NCI-H1092 treated with DMSO at 0.1 percent for 48 hours (cell line): ENCODE measurements around the gene SEMA3B.
"Not testable (repeated sequence)": the region's sequence is repeated elsewhere in the genome, so short reads cannot be mapped to it uniquely, and the experiment has no call there.

Experiments
- DNase-seq: peaks from one replicate; lab custom pipeline; 2025; lab: John Stamatoyannopoulos, UW

The SEMA3B gene

GRCh38 chr3:50268703-50269451 is at the start of gene SEMA3B:
Gene SEMA3B, plus strand, starts transcription at chr3:50269147. Its CDS starts 94 bp downstream, at chr3:50269241.
- DNase-seq, result no peak

DNA sequence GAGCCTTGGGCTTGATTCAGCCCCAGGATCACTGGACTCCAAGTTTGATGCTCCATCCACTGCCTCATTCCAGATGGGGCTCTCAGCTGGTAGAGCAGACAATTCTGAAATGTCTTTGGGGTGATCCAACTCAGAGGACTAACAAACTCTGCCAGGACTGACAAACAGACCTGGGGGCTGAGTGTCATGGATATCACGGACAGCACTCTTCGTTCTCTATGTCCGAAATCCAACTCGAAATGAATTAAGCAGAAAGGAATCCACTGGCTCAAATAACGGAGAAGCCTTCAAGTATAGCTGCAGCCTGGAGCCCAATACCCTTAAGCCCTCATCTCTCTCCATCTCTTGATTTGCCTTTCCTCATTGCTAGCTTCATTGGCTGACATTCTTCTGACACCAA is 49.7 kb upstream of the SEMA3B start:
- no peak for DNase-seq

GRCh38 chr3:50220109-50220508 is 48.8 kb upstream of the SEMA3B start:
- DNase-seq, result no peak

DNA sequence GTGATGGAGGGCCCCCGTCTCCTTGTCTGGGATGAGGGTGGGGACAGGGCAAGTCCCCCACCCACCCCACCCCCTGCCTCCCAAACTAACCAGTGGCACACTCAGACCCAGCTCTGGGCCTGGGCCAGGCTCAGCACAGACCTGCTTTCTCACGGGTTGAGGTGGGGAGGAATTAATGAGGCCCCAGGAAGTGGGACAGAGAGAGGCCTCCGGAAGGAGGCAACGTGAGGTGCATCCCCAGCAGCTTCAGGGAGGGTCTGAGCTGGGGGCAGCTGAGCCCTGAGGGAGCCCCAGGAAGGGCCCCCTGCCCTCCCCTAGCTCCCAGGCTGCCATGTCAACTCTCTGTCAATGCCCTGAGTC is 47.9 kb upstream of the SEMA3B start:
- no peak for DNase-seq

- DNase-seq, result no peak
Observed at GRCh38 chr3:50221411-50222168, 47.4 kb upstream of the SEMA3B start.

DNA sequence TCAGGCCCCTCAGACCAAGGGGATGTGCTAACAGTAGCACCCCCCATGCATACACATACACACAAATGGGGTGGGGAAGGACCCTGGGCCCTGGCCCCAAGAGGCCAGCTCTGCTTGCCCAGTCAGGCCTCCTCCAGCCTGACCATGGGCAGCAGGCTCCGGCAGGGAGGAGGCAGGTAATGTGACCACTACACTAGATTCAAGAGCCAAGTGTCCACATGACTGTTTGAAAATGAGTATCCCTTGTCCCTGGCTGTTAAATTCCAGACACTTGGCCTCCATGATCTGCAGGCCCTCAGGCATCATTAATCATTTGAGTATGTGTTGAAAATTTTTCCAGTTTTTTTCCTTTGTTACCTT is 46.8 kb upstream of the SEMA3B start:
- DNase-seq, result no peak

GRCh38 chr3:50224639-50225038 is 44.3 kb upstream of the SEMA3B start:
- DNase-seq, result peak; percentile 1

GRCh38 chr3:50226888-50227389 is 42.0 kb upstream of the SEMA3B start:
- peak; percentile 30 for DNase-seq

GRCh38 chr3:50227390-50228183 is 41.4 kb upstream of the SEMA3B start:
- peak; percentile 74 for DNase-seq

GRCh38 chr3:50228184-50228763 is 40.7 kb upstream of the SEMA3B start:
- DNase-seq, result not testable (repeated sequence)

- no peak for DNase-seq
Observed at GRCh38 chr3:50229490-50229889, 39.5 kb upstream of the SEMA3B start.

GRCh38 chr3:50230104-50230793 is 38.7 kb upstream of the SEMA3B start:
- no peak for DNase-seq

GRCh38 chr3:50230794-50231125 is 38.2 kb upstream of the SEMA3B start:
- no peak for DNase-seq

DNA sequence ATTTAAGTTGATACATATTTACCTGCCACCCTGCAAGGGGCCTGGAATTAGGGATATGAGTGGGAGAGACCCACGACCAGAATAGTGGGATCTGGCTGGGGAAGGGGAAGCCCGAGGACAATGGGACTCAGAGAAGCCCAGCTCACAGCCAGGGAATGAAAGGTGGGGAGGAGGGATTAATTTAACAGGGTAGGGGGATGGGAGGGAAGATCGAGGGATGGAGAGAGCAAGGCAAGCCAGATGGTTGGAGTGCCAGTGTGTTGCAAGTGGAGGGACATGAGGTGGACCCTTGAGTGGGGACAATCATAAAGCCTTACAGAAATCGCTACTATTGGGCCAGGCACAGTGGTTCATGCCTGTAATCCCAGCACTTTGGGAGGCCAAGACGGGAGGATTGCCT is 37.4 kb upstream of the SEMA3B start:
- no peak for DNase-seq

- no peak for DNase-seq
Observed at GRCh38 chr3:50232303-50232702, 36.6 kb upstream of the SEMA3B start.

DNA sequence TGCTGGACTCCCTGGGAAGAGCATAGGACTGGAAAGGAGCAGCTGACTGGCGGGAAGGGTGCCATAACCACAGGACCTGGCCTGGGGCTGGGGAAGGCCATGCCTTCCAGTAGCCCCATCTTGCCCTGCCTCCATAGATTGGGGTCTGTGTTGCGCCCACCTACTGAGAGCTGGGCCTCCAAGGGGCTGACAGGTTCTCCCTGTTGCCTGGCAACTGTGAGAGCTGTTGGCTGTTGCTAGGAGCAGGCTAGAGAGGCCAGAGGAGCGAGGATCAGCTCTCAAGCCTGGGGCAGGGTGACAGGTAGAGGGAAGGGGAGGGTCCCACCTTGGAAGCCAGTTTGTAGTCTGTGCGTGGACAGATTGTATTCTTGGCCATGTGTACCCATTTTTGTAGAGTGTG is 35.8 kb upstream of the SEMA3B start:
- no peak for DNase-seq

DNA sequence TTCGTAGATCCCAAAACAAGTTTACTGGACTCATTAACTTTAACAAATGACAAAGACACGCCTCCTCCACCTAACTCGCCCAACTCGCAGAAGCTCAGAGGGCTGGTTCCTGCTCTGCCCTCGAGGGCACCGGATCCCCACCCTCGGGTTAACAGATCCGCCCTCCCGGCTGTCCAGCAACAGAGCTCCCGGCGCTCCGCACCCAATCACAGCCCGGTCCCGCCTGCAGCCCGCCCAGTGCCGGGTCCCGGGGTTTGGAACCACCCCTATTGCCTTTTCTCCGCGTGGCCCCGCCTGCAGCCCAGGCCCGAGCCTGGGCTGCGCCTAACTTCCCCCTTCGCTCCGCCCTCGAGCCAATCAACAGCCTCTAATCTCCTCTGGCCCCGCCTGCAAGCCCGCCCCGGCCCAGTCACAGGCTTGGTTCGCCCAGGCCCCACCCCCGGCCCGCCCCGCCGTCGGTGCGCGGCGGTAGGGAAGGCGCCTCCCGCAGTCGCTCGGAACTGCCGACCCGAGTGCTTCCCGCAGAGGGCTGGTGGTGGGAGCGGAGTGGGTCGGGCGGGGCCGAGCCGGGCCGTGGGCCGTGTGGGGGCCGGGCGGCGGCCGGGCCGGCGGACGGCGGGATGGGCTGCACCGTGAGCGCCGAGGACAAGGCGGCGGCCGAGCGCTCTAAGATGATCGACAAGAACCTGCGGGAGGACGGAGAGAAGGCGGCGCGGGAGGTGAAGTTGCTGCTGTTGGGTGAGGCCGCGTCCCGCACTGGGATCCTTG is 33.0 kb upstream of the SEMA3B start, which contains the start of gene GNAI2:
Gene GNAI2, plus strand, starts transcription at position 489 of the 768 bp plus-strand sequence. Its CDS starts 132 bp downstream, at position 621.
- peak; percentile 96 for DNase-seq

GRCh38 chr3:50236484-50237132 is 32.3 kb upstream of the SEMA3B start:
- no peak for DNase-seq

DNA sequence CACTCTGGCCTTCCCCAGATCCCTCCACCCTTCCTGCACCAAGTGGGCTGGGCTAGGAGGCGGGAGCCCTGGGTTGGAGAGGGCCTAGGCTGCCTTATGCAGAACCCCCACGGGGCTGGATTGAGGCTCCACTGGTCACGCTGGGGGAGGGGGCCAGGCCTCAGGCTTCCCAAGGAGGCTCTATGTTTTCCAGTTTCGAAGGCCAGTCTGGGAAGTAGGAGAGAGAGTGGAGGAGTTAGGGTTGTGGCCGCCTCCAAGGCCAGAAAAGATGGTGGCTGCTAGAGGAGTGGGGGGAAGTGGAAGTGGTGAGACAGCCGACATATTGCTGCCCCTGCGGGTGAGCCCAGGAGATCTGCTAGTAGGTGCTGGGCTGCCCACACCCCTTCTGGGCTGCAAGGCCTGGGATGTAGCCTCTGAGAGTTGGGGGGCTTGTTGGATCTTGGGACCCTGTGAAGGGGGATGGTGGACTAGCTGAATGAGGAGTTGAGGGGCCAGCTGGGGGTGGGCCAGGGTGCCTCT is 31.8 kb upstream of the SEMA3B start:
- DNase-seq, result no peak
